Activated naive CD8-positive, alpha-beta T cell treated with anti-CD3 and anti-CD28 coated beads for 36 hours (primary cell): Measurements from ENCODE around the gene SCGB1D1. TPM values are rescaled to one million over a fixed set of nuclear protein-coding genes. Genes with fewer than 3 reads are reported as not detected.

Experiments used
- DNase-seq: peaks from one replicate; pipeline ENCODE4 v3.0.0; 2021
- H3K27ac Mint-ChIP-seq: one replicate; pipeline ENCODE4 v1.8.0; 2022; ENCODE audit warnings: mild to moderate bottlenecking, moderate library complexity, mixed read lengths
- H3K27me3 Mint-ChIP-seq: one replicate; pipeline ENCODE4 v1.8.0; 2022; ENCODE audit warnings: mild to moderate bottlenecking, mixed read lengths
- H3K36me3 Mint-ChIP-seq: one replicate; pipeline ENCODE4 v1.8.0; 2021; ENCODE audit warnings: mild to moderate bottlenecking, mixed read lengths
- H3K4me1 Mint-ChIP-seq: one replicate; pipeline ENCODE4 v1.8.0; 2021; ENCODE audit warnings: mixed read lengths
- H3K4me3 Mint-ChIP-seq: one replicate; pipeline ENCODE4 v1.8.0; 2022; ENCODE audit warnings: mild to moderate bottlenecking, moderate library complexity, mixed read lengths
- H3K9me3 Mint-ChIP-seq: one replicate; pipeline ENCODE4 v1.8.0; 2022; ENCODE audit warnings: mixed read lengths
- total RNA-seq, 2 experiments: library from RNA; stranded (reverse); gene quantifications; one replicate each; pipeline ENCODE4 v1.2.3, GENCODE V29; 2021

Gene SCGB1D1, protein sequence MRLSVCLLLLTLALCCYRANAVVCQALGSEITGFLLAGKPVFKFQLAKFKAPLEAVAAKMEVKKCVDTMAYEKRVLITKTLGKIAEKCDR
- total RNA-seq: not detected

DNA sequence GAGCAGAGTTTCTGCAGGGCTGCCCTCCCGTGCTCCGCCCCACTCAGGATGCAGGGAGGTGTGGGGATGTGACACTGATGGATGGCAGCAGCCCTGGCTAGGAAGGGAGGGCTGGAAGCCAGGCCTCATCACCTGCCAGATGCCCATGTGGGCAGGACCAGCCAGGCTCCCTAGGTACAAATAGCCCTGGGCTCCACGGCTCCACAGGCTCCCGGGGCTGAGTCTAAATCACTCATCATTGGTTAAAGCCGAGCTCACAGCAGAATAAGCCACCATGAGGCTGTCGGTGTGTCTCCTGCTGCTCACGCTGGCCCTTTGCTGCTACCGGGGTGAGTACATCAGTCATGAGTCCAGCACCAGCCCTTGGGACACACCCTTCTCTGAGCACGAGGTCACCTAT is at the start of gene SCGB1D1:
Gene SCGB1D1, plus strand, starts transcription at position 206 of the 400 bp plus-strand sequence. Its CDS starts 69 bp downstream, at position 275.
- Mint-ChIP-seq H3K9me3 (no peaks in the 10 kb centered on the region), H3K27ac (no peak within 1 kb of the TSS)
- DNase-seq: no peak

DNA sequence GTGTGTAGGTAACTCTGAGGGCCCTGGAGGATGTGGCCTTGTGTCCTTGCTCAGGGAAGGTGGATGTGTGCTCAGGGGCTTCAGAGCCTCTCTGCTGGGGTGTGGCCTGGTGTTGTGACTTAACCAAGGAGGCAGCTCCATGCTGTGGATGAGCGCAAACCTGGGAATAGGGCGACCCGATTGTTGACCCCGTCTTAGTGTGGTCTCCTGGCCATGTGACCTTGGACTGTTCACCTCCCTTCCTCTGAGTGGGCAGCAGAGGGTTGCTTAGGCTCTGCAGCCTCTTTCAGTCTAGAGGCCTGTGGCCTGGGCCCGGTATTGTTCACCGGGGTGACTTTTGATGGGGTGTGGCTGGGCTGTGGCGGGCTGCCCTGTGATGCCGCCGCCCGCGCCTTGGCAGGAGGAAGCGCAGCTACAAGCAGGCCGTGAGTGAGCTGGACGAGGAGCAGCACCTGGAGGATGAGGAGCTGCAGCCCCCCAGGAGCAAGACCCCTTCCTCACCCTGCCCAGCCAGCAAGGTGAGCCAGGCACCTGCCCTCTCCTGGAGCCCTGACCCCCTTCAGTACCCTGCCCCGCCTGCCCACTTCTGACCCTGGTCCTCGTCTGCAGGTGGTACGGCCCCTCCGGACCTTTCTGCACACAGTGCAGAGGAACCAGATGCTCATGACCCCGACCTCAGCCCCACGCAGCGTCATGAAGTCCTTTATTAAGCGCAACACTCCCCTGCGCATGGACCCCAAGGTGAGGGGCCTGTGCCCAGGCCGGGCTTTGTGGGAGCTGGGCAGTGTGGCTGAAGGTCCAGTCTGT is 49.5 kb upstream of the SCGB1D1 start:
- H3K27ac Mint-ChIP-seq: no peak overlapping the region
- H3K4me3 Mint-ChIP-seq: no peak overlapping the region
- H3K36me3 Mint-ChIP-seq: no peaks in the 10 kb centered on the region
- no peaks in the 10 kb centered on the region for H3K27me3 Mint-ChIP-seq
- no peaks in the 10 kb centered on the region for H3K9me3 Mint-ChIP-seq
- DNase-seq: no peak
- H3K4me1 Mint-ChIP-seq: no peaks in the 10 kb centered on the region

More for the DNA sequence above, at the start of gene SCGB1D1:
- H3K4me1 Mint-ChIP-seq: no peaks in the 10 kb centered on the region
- H3K36me3 Mint-ChIP-seq: peaks cover under 1% of the 10 kb centered on the region
- peaks cover 49% of the 10 kb centered on the region for H3K27me3 Mint-ChIP-seq
- H3K4me3 Mint-ChIP-seq: no peak within 1 kb of the TSS

DNA sequence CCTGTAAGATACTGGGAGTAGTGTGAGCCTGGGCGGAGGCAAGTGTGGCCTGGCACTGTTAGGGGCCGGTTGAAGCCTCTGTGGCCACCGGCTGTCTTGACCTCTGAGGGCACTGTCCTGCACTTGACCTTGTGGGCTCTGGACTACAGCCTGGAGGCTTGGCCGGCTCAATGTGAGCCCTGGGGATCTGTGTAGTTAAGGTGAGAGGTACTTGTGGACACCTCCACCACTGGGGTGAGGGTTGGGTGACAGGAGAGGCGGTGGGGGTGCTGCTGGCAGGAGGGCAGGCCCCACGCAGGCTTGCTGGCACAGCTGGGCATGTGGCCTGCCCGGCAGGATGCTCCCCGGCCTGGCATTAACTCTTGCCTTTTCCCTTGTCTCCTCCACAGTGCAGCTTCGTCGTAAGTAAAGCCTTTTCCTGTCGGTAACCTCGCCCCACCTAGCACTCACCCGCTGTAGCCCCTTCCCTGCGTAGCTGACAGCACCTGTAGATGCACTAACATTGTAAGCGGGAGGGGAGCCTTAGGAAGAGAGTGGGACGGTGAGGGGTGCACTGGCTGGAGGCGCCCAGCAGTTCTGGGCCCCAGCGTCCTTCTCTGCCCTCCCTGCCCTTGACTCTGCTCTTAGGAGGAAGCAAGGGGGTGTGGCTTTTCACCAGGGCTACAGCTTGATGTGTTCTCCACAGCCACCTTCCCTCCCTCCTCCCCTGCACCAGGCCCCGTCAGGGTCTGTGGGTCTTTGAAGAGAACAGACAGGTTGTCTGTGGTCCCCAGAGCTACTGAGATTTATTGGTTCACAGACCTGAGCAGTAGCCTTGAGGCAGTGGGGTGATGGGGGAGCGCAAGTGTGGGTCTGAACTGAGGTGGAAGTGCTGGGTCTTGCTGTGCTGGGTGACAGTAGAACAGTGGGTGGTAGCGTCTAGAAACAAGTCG is 48.6 kb upstream of the SCGB1D1 start:
- Mint-ChIP-seq H3K4me1 (no peaks in the 10 kb centered on the region), H3K9me3 (no peaks in the 10 kb centered on the region), H3K36me3 (peaks cover 4% of the 10 kb centered on the region), H3K4me3 (no peak overlapping the region), H3K27ac (no peak overlapping the region), H3K27me3 (no peaks in the 10 kb centered on the region)
- DNase-seq: no peak

DNA sequence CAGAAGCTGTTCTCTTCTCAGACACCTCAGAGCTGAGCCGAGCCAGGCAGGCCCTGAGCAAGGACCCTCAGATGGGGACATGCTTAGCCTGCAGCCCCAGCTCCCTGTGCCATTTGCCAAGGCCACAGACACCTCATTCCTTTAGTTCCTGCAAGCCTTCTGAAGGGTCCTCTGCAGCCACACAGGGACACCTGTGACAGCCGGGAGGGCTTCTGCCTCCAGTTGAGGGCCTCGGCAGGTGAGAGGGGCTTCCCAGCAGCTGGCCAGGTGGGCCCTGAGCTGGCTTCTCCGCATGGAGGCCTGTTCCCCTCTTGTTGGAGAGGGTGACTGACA is 48.0 kb upstream of the SCGB1D1 start:
- Mint-ChIP-seq H3K9me3 (no peaks in the 10 kb centered on the region), H3K27ac (no peak overlapping the region)

DNA sequence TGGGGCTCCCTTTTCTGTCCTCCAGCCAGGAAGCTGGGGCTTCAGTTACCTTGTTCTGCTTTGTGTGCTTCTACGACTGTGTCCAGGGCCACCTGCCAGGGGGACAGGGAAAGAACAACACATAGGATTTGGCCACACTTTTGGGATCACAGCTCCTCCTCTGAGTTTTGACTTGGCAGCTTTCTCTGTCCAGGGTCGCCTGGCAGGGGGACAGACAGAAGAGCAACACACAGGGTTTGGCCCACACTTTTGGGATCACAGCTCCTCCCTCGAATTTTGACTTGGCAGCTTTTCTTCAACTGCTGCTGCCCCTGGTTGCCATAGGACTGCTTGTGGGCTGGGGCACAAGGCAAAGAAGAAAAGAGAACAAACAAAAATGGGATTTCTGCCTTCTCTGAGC is 47.1 kb upstream of the SCGB1D1 start:
- Mint-ChIP-seq H3K4me3 (no peak overlapping the region), H3K4me1 (no peaks in the 10 kb centered on the region), H3K27me3 (no peaks in the 10 kb centered on the region), H3K9me3 (no peaks in the 10 kb centered on the region), H3K36me3 (peaks cover 6% of the 10 kb centered on the region), H3K27ac (no peak overlapping the region)
- no peak for DNase-seq

More for the DNA sequence above, 48.0 kb upstream of the SCGB1D1 start:
- Mint-ChIP-seq H3K27me3 (no peaks in the 10 kb centered on the region), H3K36me3 (peaks cover 6% of the 10 kb centered on the region), H3K4me1 (no peaks in the 10 kb centered on the region), H3K4me3 (no peak overlapping the region)
- DNase-seq: no peak

DNA sequence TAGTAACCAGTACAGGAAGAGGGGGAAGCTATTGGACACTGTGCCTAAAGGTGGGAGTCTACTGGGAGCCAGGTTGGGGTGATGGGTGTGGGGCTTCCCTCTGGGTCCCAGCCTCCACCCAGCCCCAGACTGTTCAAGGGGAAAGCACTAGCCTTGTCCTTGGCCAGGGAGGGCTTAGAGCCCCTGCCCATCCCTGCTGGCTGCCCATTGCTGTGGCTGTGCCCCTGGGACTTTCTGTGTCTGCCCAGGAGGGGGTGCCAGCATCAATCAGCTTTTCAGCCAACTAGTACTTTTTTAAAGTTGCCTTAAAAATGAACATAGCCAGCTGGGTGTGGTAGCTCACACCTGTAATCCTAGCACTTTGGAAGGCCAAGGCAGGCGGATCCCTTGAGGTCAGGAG is 46.3 kb upstream of the SCGB1D1 start:
- DNase-seq: no peak

DNA sequence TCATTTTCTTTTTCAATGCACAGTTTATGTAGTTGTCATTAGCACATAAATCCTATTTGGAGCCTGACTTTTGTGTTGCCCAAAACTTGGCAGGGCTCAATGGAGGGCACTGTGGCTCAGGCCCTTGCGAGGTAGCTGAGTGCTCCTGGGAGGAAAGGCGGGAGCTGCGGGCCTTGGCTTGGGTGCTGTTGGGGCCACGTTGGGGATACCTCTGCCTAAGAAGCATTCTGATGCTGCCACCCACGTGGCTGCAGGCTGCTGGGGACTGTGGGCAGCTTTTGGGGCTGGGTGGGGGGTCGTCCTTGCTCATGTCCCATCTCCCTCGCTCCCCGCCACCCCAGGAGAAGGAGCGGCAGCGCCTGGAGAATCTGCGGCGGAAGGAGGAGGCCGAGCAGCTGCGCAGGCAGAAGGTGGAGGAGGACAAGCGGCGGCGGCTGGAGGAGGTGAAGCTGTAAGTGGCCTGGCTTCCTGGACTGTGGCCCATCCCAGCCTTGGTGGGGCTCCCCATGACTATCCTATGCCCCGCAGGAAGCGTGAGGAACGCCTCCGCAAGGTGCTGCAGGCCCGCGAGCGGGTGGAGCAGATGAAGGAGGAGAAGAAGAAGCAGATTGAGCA is 45.3 kb upstream of the SCGB1D1 start:
- H3K27me3 Mint-ChIP-seq: no peaks in the 10 kb centered on the region
- no peak for DNase-seq
- no peaks in the 10 kb centered on the region for H3K4me1 Mint-ChIP-seq
- peaks cover 10% of the 10 kb centered on the region for H3K36me3 Mint-ChIP-seq
- no peaks in the 10 kb centered on the region for H3K9me3 Mint-ChIP-seq
- H3K27ac Mint-ChIP-seq: no peak overlapping the region
- no peak overlapping the region for H3K4me3 Mint-ChIP-seq

More for the DNA sequence above, 46.3 kb upstream of the SCGB1D1 start:
- Mint-ChIP-seq H3K27me3 (no peaks in the 10 kb centered on the region), H3K4me1 (no peaks in the 10 kb centered on the region), H3K4me3 (no peak overlapping the region), H3K27ac (no peak overlapping the region), H3K36me3 (peaks cover 6% of the 10 kb centered on the region), H3K9me3 (no peaks in the 10 kb centered on the region)

DNA sequence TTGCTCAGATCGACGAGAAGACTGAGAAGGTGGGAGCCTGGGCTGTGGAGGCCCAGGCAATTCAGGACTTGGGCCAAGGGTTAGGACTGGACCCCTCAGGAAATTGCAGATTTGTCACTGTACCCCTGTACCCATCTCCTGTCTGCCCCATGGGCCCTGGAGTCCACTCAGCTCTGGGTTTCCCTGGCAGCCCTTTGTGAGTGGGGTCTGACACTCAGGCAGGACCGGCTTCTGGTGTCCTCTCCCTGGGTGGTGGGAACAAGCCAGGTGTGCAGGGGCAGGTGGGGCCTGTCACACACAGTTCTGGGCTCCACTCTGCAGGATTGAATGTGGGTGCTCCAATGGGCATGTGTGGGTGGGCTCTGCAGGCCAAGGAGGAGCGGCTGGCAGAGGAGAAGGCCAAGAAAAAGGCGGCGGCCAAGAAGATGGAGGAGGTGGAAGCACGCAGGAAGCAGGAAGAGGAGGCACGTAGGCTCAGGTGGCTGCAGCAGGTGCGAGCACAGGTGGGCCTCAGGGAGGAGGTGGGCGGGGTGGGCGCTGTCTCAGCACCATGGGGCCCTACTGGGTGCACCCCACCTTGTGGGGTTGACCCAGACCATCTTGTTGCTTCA is 44.6 kb upstream of the SCGB1D1 start:
- no peak overlapping the region for H3K27ac Mint-ChIP-seq

DNA sequence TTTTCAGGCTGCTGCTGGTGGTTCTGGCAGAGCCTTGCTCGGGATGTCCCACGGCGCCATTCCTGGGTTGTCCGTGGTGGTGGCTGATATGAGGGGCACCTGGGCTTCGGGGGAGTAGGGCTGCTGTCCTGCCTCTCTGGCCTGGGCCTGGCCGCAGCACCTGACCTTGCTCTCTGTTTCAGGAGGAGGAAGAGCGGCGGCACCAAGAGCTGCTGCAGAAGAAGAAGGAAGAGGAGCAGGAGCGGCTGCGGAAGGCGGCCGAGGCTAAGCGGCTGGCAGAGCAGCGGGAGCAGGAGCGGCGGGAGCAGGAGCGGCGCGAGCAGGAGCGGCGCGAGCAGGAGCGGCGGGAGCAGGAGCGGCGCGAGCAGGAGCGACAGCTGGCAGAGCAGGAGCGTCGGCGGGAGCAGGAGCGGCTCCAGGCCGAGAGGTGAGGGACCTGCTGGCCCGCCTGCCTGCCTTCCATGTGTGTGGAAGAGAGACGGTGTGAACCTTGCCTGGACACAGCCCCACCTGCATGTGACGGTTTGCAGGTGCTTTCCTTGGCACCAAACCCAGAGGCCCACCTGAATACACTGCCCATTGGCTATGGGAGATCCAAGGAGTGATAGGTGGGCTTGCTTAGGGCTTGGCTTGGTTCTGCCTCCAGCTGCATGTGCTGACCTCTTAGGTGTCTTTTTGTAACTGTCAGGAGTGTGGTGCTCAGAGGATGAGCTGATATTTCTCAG is 43.4 kb upstream of the SCGB1D1 start:
- Mint-ChIP-seq H3K27me3 (no peaks in the 10 kb centered on the region), H3K27ac (no peak overlapping the region), H3K9me3 (no peaks in the 10 kb centered on the region), H3K4me3 (no peak overlapping the region), H3K36me3 (peaks cover 22% of the 10 kb centered on the region), H3K4me1 (no peaks in the 10 kb centered on the region)
- no peak for DNase-seq

More for the DNA sequence above, 44.6 kb upstream of the SCGB1D1 start:
- Mint-ChIP-seq H3K4me3 (no peak overlapping the region), H3K36me3 (peaks cover 12% of the 10 kb centered on the region), H3K27me3 (no peaks in the 10 kb centered on the region), H3K9me3 (no peaks in the 10 kb centered on the region), H3K4me1 (no peaks in the 10 kb centered on the region)
- DNase-seq: no peak

DNA sequence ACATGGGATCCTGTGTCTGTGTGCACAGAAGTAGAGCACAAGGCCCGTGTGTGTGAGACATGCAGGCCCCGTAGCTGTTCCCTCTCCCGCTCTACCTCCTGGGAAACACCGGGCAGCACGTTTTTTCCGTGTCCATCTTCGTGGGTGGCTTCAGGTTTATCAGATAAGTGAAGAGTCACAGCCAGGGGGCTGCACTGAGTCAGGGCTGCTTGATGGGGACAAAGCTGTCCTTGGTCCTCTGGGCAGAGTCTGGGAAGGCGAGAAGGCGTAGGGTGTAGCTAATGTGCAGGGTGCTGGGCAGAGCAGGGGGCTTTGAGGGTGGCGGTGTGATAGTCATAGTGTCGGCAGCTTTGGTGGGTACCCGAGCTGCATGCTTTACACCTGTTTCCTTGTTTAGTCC is 42.5 kb upstream of the SCGB1D1 start:
- Mint-ChIP-seq H3K36me3 (peaks cover 22% of the 10 kb centered on the region), H3K27me3 (no peaks in the 10 kb centered on the region), H3K4me1 (no peaks in the 10 kb centered on the region), H3K27ac (no peak overlapping the region), H3K9me3 (no peaks in the 10 kb centered on the region), H3K4me3 (no peak overlapping the region)
- DNase-seq: no peak

DNA sequence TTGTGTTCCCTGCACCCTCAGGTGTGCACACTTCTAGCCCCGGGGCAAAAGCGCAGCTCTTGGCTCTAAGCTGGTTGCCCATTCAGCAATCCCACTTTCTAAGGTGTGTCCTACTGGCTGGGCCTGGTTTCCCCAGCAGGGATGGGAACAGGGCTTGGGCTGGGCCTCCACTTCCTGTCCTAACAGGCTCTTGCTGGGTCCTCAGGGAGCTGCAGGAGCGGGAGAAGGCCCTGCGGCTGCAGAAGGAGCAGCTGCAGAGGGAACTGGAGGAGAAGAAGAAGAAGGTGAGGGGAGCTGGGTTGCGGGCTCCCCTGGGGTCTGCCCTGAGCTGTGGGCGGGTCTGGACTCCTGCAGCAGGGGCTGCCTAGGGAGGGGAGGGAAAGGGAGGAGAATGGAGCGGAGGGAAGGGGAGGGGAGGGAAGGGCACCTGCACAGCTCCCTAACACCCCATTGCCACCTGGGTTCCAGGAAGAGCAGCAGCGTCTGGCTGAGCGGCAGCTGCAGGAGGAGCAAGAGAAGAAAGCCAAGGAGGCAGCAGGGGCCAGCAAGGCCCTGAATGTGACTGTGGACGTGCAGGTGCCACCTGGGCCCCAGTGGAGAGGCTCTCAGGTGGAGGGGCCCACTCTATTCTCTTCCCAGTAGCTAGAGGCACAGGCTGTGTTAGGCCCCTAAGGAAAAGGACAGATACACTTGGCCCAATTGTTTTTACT is 41.6 kb upstream of the SCGB1D1 start:
- no peak for DNase-seq
- H3K27me3 Mint-ChIP-seq: no peaks in the 10 kb centered on the region
- H3K27ac Mint-ChIP-seq: no peak overlapping the region
- no peaks in the 10 kb centered on the region for H3K4me1 Mint-ChIP-seq
- peaks cover 30% of the 10 kb centered on the region for H3K36me3 Mint-ChIP-seq
- no peak overlapping the region for H3K4me3 Mint-ChIP-seq
- no peaks in the 10 kb centered on the region for H3K9me3 Mint-ChIP-seq

DNA sequence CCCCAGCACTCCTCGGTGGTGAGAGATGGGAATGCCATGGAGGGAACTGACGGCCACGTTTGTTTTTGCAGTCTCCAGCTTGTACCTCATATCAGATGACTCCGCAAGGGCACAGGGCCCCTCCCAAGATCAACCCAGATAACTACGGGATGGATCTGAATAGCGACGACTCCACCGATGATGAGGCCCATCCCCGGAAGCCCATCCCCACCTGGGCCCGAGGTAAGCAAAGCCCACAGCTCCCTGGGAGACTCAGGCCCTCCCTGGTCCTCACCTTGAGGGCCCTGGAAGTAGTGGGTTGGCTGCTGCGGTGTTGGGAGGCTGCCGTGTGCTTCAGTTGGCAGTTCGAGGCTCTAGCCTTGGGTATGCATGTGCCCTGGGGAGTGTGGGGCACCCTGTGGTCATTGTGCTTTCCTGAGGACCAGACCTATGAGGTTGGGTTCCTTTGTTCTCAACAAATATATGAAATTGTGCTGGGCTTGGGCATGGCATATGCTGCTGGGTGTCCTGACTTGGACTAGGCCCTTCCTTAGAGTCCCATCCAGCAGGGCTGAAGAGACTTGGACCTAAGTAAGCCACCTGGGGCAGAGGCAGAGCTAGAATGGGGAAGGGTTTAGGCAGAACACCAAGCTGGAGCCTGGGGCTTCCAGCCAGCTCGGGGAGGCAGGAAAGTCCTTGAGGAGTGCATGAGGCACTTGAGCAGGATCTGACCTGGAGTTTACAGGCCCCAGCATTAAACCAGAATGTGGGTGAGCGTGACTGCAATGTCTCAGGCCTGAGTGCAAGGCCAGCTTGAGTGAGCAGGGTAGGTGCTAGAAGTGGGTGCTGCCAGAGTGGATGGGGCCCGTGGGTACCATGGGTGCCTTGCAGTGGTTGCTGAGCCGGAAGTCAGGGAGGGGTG is 39.8 kb upstream of the SCGB1D1 start:
- H3K27me3 Mint-ChIP-seq: no peaks in the 10 kb centered on the region
- no peak overlapping the region for H3K27ac Mint-ChIP-seq
- H3K4me1 Mint-ChIP-seq: no peaks in the 10 kb centered on the region
- DNase-seq: no peak
- no peaks in the 10 kb centered on the region for H3K9me3 Mint-ChIP-seq
- peaks cover 30% of the 10 kb centered on the region for H3K36me3 Mint-ChIP-seq
- H3K4me3 Mint-ChIP-seq: no peak overlapping the region
